HepG2 (cell line): ENCODE data around the gene TMEM95. TPM values are rescaled to one million over a fixed set of nuclear protein-coding genes. Genes with fewer than 3 reads are reported as not detected.

ENCODE experiments used
- ATAC-seq: fragments of 200-7000 bp; cut with Tn5 transposase; 3 replicates; pipeline ENCODE4 v1.9.1; 2020; ENCODE audit warnings: mild to moderate bottlenecking, moderate library complexity
- BruUV-seq: library from RNA; stranded (reverse); fragments of 400-500 nt; replicated peaks from 2 replicates; lab custom pipeline; 2021; lab: Mats Ljungman, UMichigan
- CTCF ChIA-PET: fragments of 300-600 bp; formaldehyde crosslinking; extraction: SDS; loops from one replicate; lab custom pipeline; 2021; ENCODE audit warnings: low total read pairs, inconsistent platforms, low intra/inter-chr PET ratio; lab: Yijun Ruan, JAX
- POLR2A ChIA-PET: fragments of 350-600 bp; sonication (Branson Sonifier 250); formaldehyde crosslinking; loops from one replicate; lab custom pipeline; 2020; ENCODE audit warnings: antibody characterized with exemption, inconsistent platforms; lab: Yijun Ruan, JAX
- DNase-seq: peaks from one replicate; pipeline ENCODE4 v3.0.0-alpha.2; 2015; ENCODE audit warnings: low spot score
- FAIRE-seq: peaks from 3 replicates; lab custom pipeline; 2011; peaks lifted over from hg19 to GRCh38; lab: Jason Lieb, UNC
- H2AFZ ChIP-seq: one replicate; pipeline ENCODE4 v1.6.1; 2011; ENCODE audit warnings: low read length, inconsistent platforms
- H3K27ac ChIP-seq: fragments of 300-600 bp; 3 replicates; pipeline ENCODE4 v1.8.0; 2011; ENCODE audit warnings: mixed run types, mild to moderate bottlenecking, mixed read lengths, low read length, inconsistent platforms; ENCODE audit not compliant: insufficient read depth; ENCODE audit errors: extremely low read length
- H3K27me3 ChIP-seq, 2 experiments: fragments of 200-600 bp in 1 of 2; 2 replicates in 1 of 2; 3 replicates in 1 of 2; pipeline versions ENCODE4 v1.6.0 to v1.8.0; 2011; ENCODE audit warnings: low read length in 2 of 2, mild to moderate bottlenecking in 2 of 2, moderate library complexity in 2 of 2, inconsistent platforms in 1 of 2; ENCODE audit not compliant: insufficient read depth in 2 of 2, control insufficient read depth in 1 of 2
- H3K36me3 ChIP-seq, 2 experiments: fragments of 200-600 bp in 1 of 2; replicated peaks in 1 of 2; 2 replicates in 1 of 2; 3 replicates in 1 of 2; pipeline versions ENCODE4 v1.5.1 to v1.8.0; 2011; ENCODE audit warnings: low read length in 2 of 2, inconsistent platforms in 1 of 2; ENCODE audit not compliant: insufficient read depth in 2 of 2, control insufficient read depth in 1 of 2
- H3K4me1 ChIP-seq: 2 replicates; pipeline ENCODE4 v1.5.1; 2012; ENCODE audit warnings: low read length, inconsistent platforms; ENCODE audit not compliant: insufficient read depth
- H3K4me2 ChIP-seq: 2 replicates; pipeline ENCODE4 v1.6.0; 2011; ENCODE audit warnings: low read depth, low read length, inconsistent platforms
- H3K4me3 ChIP-seq, 3 experiments: fragments of 200-600 bp in 1 of 3; sonication (generic), shearing (Covaris generic) in 1 of 3; replicated peaks in 1 of 3; 2 replicates each; pipeline ENCODE4 v1.5.1; 2011 to 2016; ENCODE audit warnings: low read length in 3 of 3, inconsistent platforms in 2 of 3, low read depth in 2 of 3, mild to moderate bottlenecking in 2 of 3, control low read depth in 1 of 3, mixed read lengths in 1 of 3; ENCODE audit not compliant: insufficient read depth in 1 of 3
- H3K79me2 ChIP-seq: one replicate; pipeline ENCODE4 v1.6.1; 2011; ENCODE audit warnings: low read length, inconsistent platforms; ENCODE audit not compliant: insufficient read depth
- H3K9ac ChIP-seq: 2 replicates; pipeline ENCODE4 v1.6.0; 2011; ENCODE audit warnings: mild to moderate bottlenecking, low read depth, low read length, inconsistent platforms; ENCODE audit not compliant: insufficient read depth
- H3K9me3 ChIP-seq: 2 replicates; pipeline ENCODE4 v1.5.1; 2012; ENCODE audit warnings: mild to moderate bottlenecking, low read length
- H4K20me1 ChIP-seq: 2 replicates; pipeline ENCODE4 v1.6.0; 2011; ENCODE audit warnings: inconsistent platforms, mild to moderate bottlenecking, low read length, moderate library complexity; ENCODE audit not compliant: insufficient read depth
- ATF4 ChIP-seq, 2 experiments: fragments of 450-650 bp in 1 of 2; sonication (generic) in 1 of 2; formaldehyde crosslinking; IDR thresholded peaks; 2 replicates each; pipeline versions ENCODE4 v1.5.0 to v1.8.0; 2020 to 2022; ENCODE audit warnings: mild to moderate bottlenecking in 1 of 2, missing genetic modification reagents in 1 of 2
- DMAP1 ChIP-seq: IDR thresholded peaks from 2 replicates; pipeline ENCODE4 v1.6.1; 2016
- IKZF1 ChIP-seq: fragments of 450-650 bp; IDR thresholded peaks from 2 replicates; pipeline ENCODE4 v1.7.1; 2016
- MAF1 ChIP-seq: sonication (generic); formaldehyde crosslinking; IDR thresholded peaks from 2 replicates; pipeline ENCODE4 v1.5.0; 2020; ENCODE audit warnings: missing genetic modification reagents, borderline replicate concordance
- MED1 ChIP-seq: sonication (generic); formaldehyde crosslinking; IDR thresholded peaks from 2 replicates; pipeline ENCODE4 v1.4.0; 2020; ENCODE audit warnings: missing genetic modification reagents
- POLR2AphosphoS2 ChIP-seq: IDR thresholded peaks from 2 replicates; pipeline ENCODE4 v1.6.1; 2011; ENCODE audit warnings: low read depth, low read length, improper control_type of control experiment
- SMC3 ChIP-seq: IDR thresholded peaks from 2 replicates; pipeline ENCODE4 v1.6.1; 2011; ENCODE audit warnings: low read length, improper control_type of control experiment
- SOX5 ChIP-seq: IDR thresholded peaks from 2 replicates; pipeline ENCODE4 v1.6.1; 2016; ENCODE audit warnings: borderline replicate concordance
- ZNF235 ChIP-seq: sonication (generic); formaldehyde crosslinking; IDR thresholded peaks from 2 replicates; pipeline ENCODE4 v1.8.1; 2023; ENCODE audit warnings: mild to moderate bottlenecking, missing genetic modification reagents, borderline replicate concordance
- ZNF256 ChIP-seq: sonication (generic); formaldehyde crosslinking; conservative IDR thresholded peaks from 2 replicates; pipeline ENCODE4 v1.4.0; 2020; ENCODE audit warnings: missing genetic modification reagents
- ZNF292 ChIP-seq: sonication (generic); formaldehyde crosslinking; IDR thresholded peaks from 2 replicates; pipeline ENCODE4 v1.8.1; 2022; ENCODE audit warnings: mild to moderate bottlenecking, low read depth, missing genetic modification reagents, borderline replicate concordance
- ZNF431 ChIP-seq: sonication (generic); formaldehyde crosslinking; IDR thresholded peaks from 2 replicates; pipeline ENCODE4 v1.9.0; 2022; ENCODE audit warnings: missing genetic modification reagents, low read depth, mild to moderate bottlenecking, borderline replicate concordance
- WGBS: methylation state at CpG from one replicate; pipeline ENCODE4 v1.1.6; 2017; ENCODE audit warnings: low lambda C conversion rate; 5-methylcytosine and 5-hydroxymethylcytosine counted together
- in situ Hi-C: cut with HindIII; loops from 2 replicates; pipeline ENCODE4 v1.10.0; 2017; ENCODE audit warnings: low pct_unique_long_range_greater_than_20kb; ENCODE audit not compliant: extremely low pct_ligation_motif_present
- intact Hi-C: fragments of 100-400 bp; cut with micrococcal nuclease; formaldehyde crosslinking; loops from one replicate; pipeline ENCODE4 v1.10.0; 2022; ENCODE audit not compliant: unreplicated experiment
- polyA plus RNA-seq, 8 experiments: library from polyadenylated mRNA; depleted of rRNA in 3 of 8; stranded (reverse) in 7 of 8; unstranded in 1 of 8; fragments of >200 nt; fragmentation: Illumina TruSeq in 4 of 8; extraction: Trizol in 4 of 8; gene quantifications; 2 replicates each; pipeline versions ENCODE4 v1.2.1 to v1.2.3, GENCODE V29; 2011 to 2016; ENCODE audit warnings: low read depth in 4 of 8, missing spikeins in 1 of 8, mixed read lengths in 1 of 8; ENCODE audit not compliant: insufficient read depth in 1 of 8
- total RNA-seq, 5 experiments: library from RNA; depleted of rRNA; stranded (reverse); fragments of >200 nt; fragmentation: Illumina TruSeq; extraction: Trizol; gene quantifications; 2 replicates each; pipeline ENCODE4 v1.2.3, GENCODE V29; 2016; ENCODE audit warnings: low read depth in 1 of 5
- TF ChIP-seq, protein P1 (sequence below): sonication (generic); formaldehyde crosslinking; IDR thresholded peaks from 2 replicates; pipeline ENCODE4 v1.4.0; 2020; ENCODE audit warnings: missing genetic modification reagents, mild to moderate bottlenecking, borderline replicate concordance

The TMEM95 gene
- total and polyA plus RNA-seq, 2 of the 13 experiments (the other 11 are each of a cell fraction or from before 2014, with no cell fraction given): not detected

GRCh38 chr17:7327056-7327455 lies 27.9 kb upstream of the TMEM95 start:
- Histone ChIP-seq H3K27ac (no peak overlapping the region), H4K20me1 (no peaks in the 10 kb centered on the region), H2AFZ (no peak overlapping the region), H3K9ac (no peak overlapping the region), H3K4me1 (peaks cover 24% of the 10 kb centered on the region), H3K4me3 (no peak overlapping the region), H3K27me3 (peaks cover 0 to 2% of the 10 kb centered on the region in 2 experiments; a peak in 1 of 5 replicates), H3K36me3 (peaks cover 15 to 39% of the 10 kb centered on the region in 2 experiments), H3K79me2 (peaks cover 12% of the 10 kb centered on the region), H3K9me3 (no peaks in the 10 kb centered on the region), H3K4me2 (no peak overlapping the region)
- CTCF ChIA-PET: no interaction called here
- no peak for ATAC-seq
- DNase-seq: no peak
- BruUV-seq: no TSS peak
- in situ Hi-C loops: no loop called here
- TF ChIP-seq ZNF431: no peak
- TF ChIP-seq IKZF1: no peak
- no peak for TF ChIP-seq SOX5 (CRISPR knock-in tag)
- no peak for TF ChIP-seq MED1
- TF ChIP-seq SMC3: no peak
- TF ChIP-seq, protein P1, sequence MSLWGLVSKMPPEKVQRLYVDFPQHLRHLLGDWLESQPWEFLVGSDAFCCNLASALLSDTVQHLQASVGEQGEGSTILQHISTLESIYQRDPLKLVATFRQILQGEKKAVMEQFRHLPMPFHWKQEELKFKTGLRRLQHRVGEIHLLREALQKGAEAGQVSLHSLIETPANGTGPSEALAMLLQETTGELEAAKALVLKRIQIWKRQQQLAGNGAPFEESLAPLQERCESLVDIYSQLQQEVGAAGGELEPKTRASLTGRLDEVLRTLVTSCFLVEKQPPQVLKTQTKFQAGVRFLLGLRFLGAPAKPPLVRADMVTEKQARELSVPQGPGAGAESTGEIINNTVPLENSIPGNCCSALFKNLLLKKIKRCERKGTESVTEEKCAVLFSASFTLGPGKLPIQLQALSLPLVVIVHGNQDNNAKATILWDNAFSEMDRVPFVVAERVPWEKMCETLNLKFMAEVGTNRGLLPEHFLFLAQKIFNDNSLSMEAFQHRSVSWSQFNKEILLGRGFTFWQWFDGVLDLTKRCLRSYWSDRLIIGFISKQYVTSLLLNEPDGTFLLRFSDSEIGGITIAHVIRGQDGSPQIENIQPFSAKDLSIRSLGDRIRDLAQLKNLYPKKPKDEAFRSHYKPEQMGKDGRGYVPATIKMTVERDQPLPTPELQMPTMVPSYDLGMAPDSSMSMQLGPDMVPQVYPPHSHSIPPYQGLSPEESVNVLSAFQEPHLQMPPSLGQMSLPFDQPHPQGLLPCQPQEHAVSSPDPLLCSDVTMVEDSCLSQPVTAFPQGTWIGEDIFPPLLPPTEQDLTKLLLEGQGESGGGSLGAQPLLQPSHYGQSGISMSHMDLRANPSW (CRISPR knock-in tag): no peak
- no peak for TF ChIP-seq POLR2AphosphoS2
- TF ChIP-seq ZNF292 (CRISPR knock-in tag): no peak
- TF ChIP-seq MAF1: no peak
- no peak for TF ChIP-seq ZNF256 (CRISPR knock-in tag)
- no peak for TF ChIP-seq ZNF235 (CRISPR knock-in tag)
- TF ChIP-seq DMAP1: no peak
- no peak for TF ChIP-seq ATF4 (CRISPR knock-in tag; IDR thresholded peaks at IDR 0.05)
- 98% methylated on average over 7 of the region's 7 CpGs for WGBS
- POLR2A ChIA-PET: no interaction called here
- intact Hi-C loops: no loop called here
- FAIRE-seq: no peak
